H1 (cell line): ENCODE data around the gene RPS25. TPM values are rescaled to one million over a fixed set of nuclear protein-coding genes. Genes with fewer than 3 reads are reported as not detected.

Source experiments
- CTCF ChIA-PET: fragments of 300-600 bp; sonication (Branson Sonifier 250); formaldehyde crosslinking; loops from one replicate; lab custom pipeline; 2021; ENCODE audit not compliant: partially characterized antibody; lab: Charles Lee
- POLR2A ChIA-PET: fragments of 300-600 bp; sonication (Branson Sonifier 250); formaldehyde crosslinking; loops from one replicate; lab custom pipeline; 2021; ENCODE audit warnings: inconsistent platforms; ENCODE audit not compliant: partially characterized antibody; lab: Charles Lee
- DNase-seq, 2 experiments: peaks; one replicate each; pipeline versions ENCODE4 v3.0.0 to v3.0.0-alpha.2; 2010 to 2022; ENCODE audit warnings: low spot score in 2 of 2, low read depth in 1 of 2, mixed read lengths in 1 of 2
- FAIRE-seq: peaks from 2 replicates; lab custom pipeline; 2011; peaks lifted over from hg19 to GRCh38; lab: Jason Lieb, UNC
- H2AFZ ChIP-seq: 2 replicates; pipeline ENCODE4 v1.8.1; 2012; ENCODE audit warnings: low read length, inconsistent platforms
- H2AK5ac ChIP-seq: 2 replicates; pipeline ENCODE4 v1.6.1; 2013; ENCODE audit warnings: low read depth, low read length
- H2BK120ac ChIP-seq: replicated peaks from 2 replicates; pipeline ENCODE3; 2013; ENCODE audit warnings: low read depth, low read length, inconsistent platforms
- H2BK12ac ChIP-seq: 2 replicates; pipeline ENCODE4 v1.6.1; 2013; ENCODE audit warnings: low read depth, low read length
- H2BK15ac ChIP-seq: 2 replicates; pipeline ENCODE4 v1.6.1; 2013; ENCODE audit warnings: low read length
- H2BK20ac ChIP-seq: 2 replicates; pipeline ENCODE4 v1.6.1; 2013; ENCODE audit warnings: low read length
- H2BK5ac ChIP-seq: 2 replicates; pipeline ENCODE4 v1.6.1; 2013; ENCODE audit warnings: low read depth, low read length
- H3K14ac ChIP-seq: 2 replicates; pipeline ENCODE4 v1.6.1; 2013; ENCODE audit warnings: inconsistent platforms; ENCODE audit not compliant: insufficient read length
- H3K18ac ChIP-seq: 2 replicates; pipeline ENCODE4 v1.6.1; 2013; ENCODE audit warnings: low read length; ENCODE audit errors: extremely low read depth
- H3K23ac ChIP-seq: 2 replicates; pipeline ENCODE4 v1.6.1; 2013; ENCODE audit warnings: inconsistent platforms; ENCODE audit not compliant: insufficient read length
- H3K23me2 ChIP-seq: 2 replicates; pipeline ENCODE4 v1.6.1; 2013; ENCODE audit warnings: low read depth, low read length
- H3K27ac ChIP-seq: 2 replicates; pipeline ENCODE4 v1.6.1; 2011; ENCODE audit warnings: low read depth, low read length, inconsistent platforms
- H3K27me3 ChIP-seq, 4 experiments: replicated peaks in 1 of 4; 1 replicate in 1 of 4; 2 replicates in 3 of 4; pipeline versions ENCODE4 v1.6.1 to v1.8.1; 2011 to 2013; ENCODE audit warnings: low read length in 3 of 4, mild to moderate bottlenecking in 3 of 4, inconsistent platforms in 2 of 4, mixed read lengths in 2 of 4, moderate library complexity in 1 of 4; ENCODE audit not compliant: control insufficient read depth in 3 of 4, insufficient read depth in 3 of 4; ENCODE audit errors: extremely low read depth in 1 of 4
- H3K36me3 ChIP-seq, 4 experiments: 2 replicates each; pipeline versions ENCODE4 v1.6.1 to v1.8.1; 2011 to 2013; ENCODE audit warnings: mild to moderate bottlenecking in 4 of 4, low read length in 3 of 4, moderate library complexity in 2 of 4, control low read depth in 1 of 4, inconsistent platforms in 1 of 4; ENCODE audit not compliant: insufficient read depth in 4 of 4, control insufficient read depth in 2 of 4
- H3K4ac ChIP-seq: replicated peaks from 2 replicates; pipeline ENCODE3; 2013; ENCODE audit warnings: low read length, low read depth, mixed read lengths, inconsistent platforms; ENCODE audit not compliant: insufficient read length
- H3K4me1 ChIP-seq, 4 experiments: replicated peaks in 1 of 4; 1 replicate in 1 of 4; 2 replicates in 3 of 4; pipeline versions ENCODE4 v1.6.1 to v1.8.1; 2011 to 2013; ENCODE audit warnings: low read length in 3 of 4, inconsistent platforms in 2 of 4, mixed read lengths in 1 of 4; ENCODE audit not compliant: insufficient read depth in 4 of 4, control insufficient read depth in 3 of 4
- H3K4me2 ChIP-seq, 2 experiments: 2 replicates each; pipeline versions ENCODE4 v1.6.1 to v1.8.1; 2011 to 2013; ENCODE audit warnings: low read depth in 2 of 2, low read length in 2 of 2, control low read depth in 1 of 2, inconsistent platforms in 1 of 2, mild to moderate bottlenecking in 1 of 2; ENCODE audit not compliant: insufficient read depth in 1 of 2
- H3K4me3 ChIP-seq, 4 experiments: fragments of 200-600, 300-600 bp in 1 of 4; sonication (generic), shearing (Covaris generic), sonication (Bioruptor Twin) in 1 of 4; 2 replicates each; pipeline versions ENCODE4 v1.5.1 to v1.8.1; 2011 to 2016; ENCODE audit warnings: low read length in 4 of 4, low read depth in 3 of 4, control low read depth in 2 of 4, inconsistent platforms in 2 of 4, mild to moderate bottlenecking in 2 of 4, mixed read lengths in 1 of 4, moderate library complexity in 1 of 4; ENCODE audit not compliant: insufficient read depth in 2 of 4; ENCODE audit errors: extremely low read depth in 1 of 4
- H3K56ac ChIP-seq: replicated peaks from 2 replicates; pipeline ENCODE3; 2013; ENCODE audit warnings: low read depth, mild to moderate bottlenecking, mixed read lengths, low read length, inconsistent platforms; ENCODE audit not compliant: insufficient read length
- H3K79me1 ChIP-seq: 2 replicates; pipeline ENCODE4 v1.6.1; 2013; ENCODE audit warnings: low read depth, low read length, control low read depth
- H3K79me2 ChIP-seq, 2 experiments: 2 replicates each; pipeline versions ENCODE4 v1.6.1 to v1.8.1; 2012 to 2013; ENCODE audit warnings: low read length in 2 of 2, mild to moderate bottlenecking in 2 of 2, inconsistent platforms in 1 of 2; ENCODE audit not compliant: insufficient read depth in 2 of 2, control insufficient read depth in 1 of 2
- H3K9ac ChIP-seq, 4 experiments: replicated peaks in 1 of 4; 1 replicate in 1 of 4; 2 replicates in 3 of 4; pipeline versions ENCODE4 v1.6.1 to v1.8.1; 2011 to 2013; ENCODE audit warnings: low read depth in 3 of 4, low read length in 3 of 4, control low read depth in 2 of 4, mild to moderate bottlenecking in 2 of 4, moderate library complexity in 2 of 4, inconsistent platforms in 1 of 4; ENCODE audit errors: extremely low read depth in 1 of 4
- H3K9me3 ChIP-seq, 2 experiments: 2 replicates each; pipeline versions ENCODE4 v1.6.1 to v1.8.1; 2012 to 2013; ENCODE audit warnings: mild to moderate bottlenecking in 2 of 2, moderate library complexity in 2 of 2, control low read depth in 1 of 2, inconsistent platforms in 1 of 2, low read depth in 1 of 2, low read length in 1 of 2, mixed read lengths in 1 of 2; ENCODE audit not compliant: insufficient read depth in 2 of 2
- H4K20me1 ChIP-seq, 2 experiments: replicated peaks in 1 of 2; 2 replicates each; pipeline versions ENCODE3 to v1.8.1; 2011 to 2013; ENCODE audit warnings: inconsistent platforms in 2 of 2, low read length in 2 of 2, mild to moderate bottlenecking in 1 of 2; ENCODE audit not compliant: insufficient read depth in 2 of 2, control insufficient read depth in 1 of 2
- H4K5ac ChIP-seq: 2 replicates; pipeline ENCODE4 v1.6.1; 2013; ENCODE audit warnings: low read length, low read depth, mixed read lengths, inconsistent platforms; ENCODE audit not compliant: insufficient read length
- H4K8ac ChIP-seq: 2 replicates; pipeline ENCODE4 v1.8.0; 2013; ENCODE audit warnings: mild to moderate bottlenecking, moderate library complexity, low read length, inconsistent platforms; ENCODE audit not compliant: insufficient read depth; ENCODE audit errors: extremely low read depth
- H4K91ac ChIP-seq: replicated peaks from 2 replicates; pipeline ENCODE3; 2013; ENCODE audit warnings: low read length, mixed read lengths, inconsistent platforms; ENCODE audit not compliant: insufficient read length
- BRCA1 ChIP-seq: IDR thresholded peaks from 2 replicates; pipeline ENCODE4 v1.6.1; 2012; ENCODE audit warnings: low read depth, low read length, improper control_type of control experiment
- EP300 ChIP-seq, 2 experiments: IDR thresholded peaks; 1 replicate in 1 of 2; 2 replicates in 1 of 2; pipeline ENCODE4 v1.6.1; 2011 to 2012; ENCODE audit warnings: low read depth in 2 of 2, low read length in 2 of 2, mild to moderate bottlenecking in 2 of 2, borderline replicate concordance in 1 of 2, inconsistent platforms in 1 of 2, moderate library complexity in 1 of 2
- FOSL1 ChIP-seq: IDR thresholded peaks from 2 replicates; pipeline ENCODE4 v1.6.1; 2011; ENCODE audit warnings: mild to moderate bottlenecking, low read depth, low read length, moderate library complexity; ENCODE audit not compliant: insufficient read depth
- KDM4A ChIP-seq: IDR thresholded peaks from one replicate; pipeline ENCODE4 v1.7.1; 2012; ENCODE audit warnings: low read depth, mild to moderate bottlenecking, moderate library complexity, low read length, inconsistent platforms; ENCODE audit not compliant: severe bottlenecking
- MAX ChIP-seq: IDR thresholded peaks from 2 replicates; pipeline ENCODE4 v1.6.1; 2012; ENCODE audit warnings: inconsistent platforms
- PHF8 ChIP-seq: fragments of 200-600 bp; sonication (generic); conservative IDR thresholded peaks from 2 replicates; pipeline ENCODE4 v1.7.1; 2012; ENCODE audit warnings: low read depth, mild to moderate bottlenecking, inconsistent platforms, low read length, moderate library complexity
- POLR2A ChIP-seq, 2 experiments: IDR thresholded peaks; 1 replicate in 1 of 2; 2 replicates in 1 of 2; pipeline ENCODE4 v1.6.1; 2011; ENCODE audit warnings: low read depth in 2 of 2, low read length in 2 of 2, mild to moderate bottlenecking in 2 of 2; ENCODE audit errors: control extremely low read depth in 1 of 2
- POLR2AphosphoS5 ChIP-seq: IDR thresholded peaks from 2 replicates; pipeline ENCODE4 v1.6.1; 2011; ENCODE audit warnings: low read depth, low read length
- RAD21 ChIP-seq, 2 experiments: IDR thresholded peaks in 1 of 2; conservative IDR thresholded peaks in 1 of 2; 2 replicates each; pipeline ENCODE4 v1.6.1; 2011; ENCODE audit warnings: low read depth in 2 of 2, low read length in 2 of 2, improper control_type of control experiment in 1 of 2, inconsistent platforms in 1 of 2, mild to moderate bottlenecking in 1 of 2, moderate library complexity in 1 of 2
- SAP30 ChIP-seq: fragments of 300-600 bp; sonication (generic); IDR thresholded peaks from 2 replicates; pipeline ENCODE4 v1.7.1; 2012; ENCODE audit warnings: low read length, moderate library complexity, mild to moderate bottlenecking, inconsistent platforms; ENCODE audit not compliant: insufficient read depth, insufficient replicate concordance
- SP4 ChIP-seq: IDR thresholded peaks from 2 replicates; pipeline ENCODE4 v1.6.1; 2012; ENCODE audit warnings: low read length, inconsistent platforms
- SRF ChIP-seq: IDR thresholded peaks from 2 replicates; pipeline ENCODE4 v1.6.1; 2011; ENCODE audit warnings: mild to moderate bottlenecking, low read depth, low read length, moderate library complexity
- TAF7 ChIP-seq: optimal IDR thresholded peaks from 2 replicates; pipeline ENCODE3; 2011; ENCODE audit warnings: low read depth, mild to moderate bottlenecking, inconsistent platforms, low read length, moderate library complexity, borderline replicate concordance
- TEAD4 ChIP-seq: IDR thresholded peaks from 2 replicates; pipeline ENCODE4 v1.6.1; 2012; ENCODE audit warnings: low read depth, low read length, inconsistent platforms, mixed read lengths
- WGBS, 2 experiments: shearing (Covaris generic) in 1 of 2; methylation state at CpG; one replicate each; pipeline versions ENCODE4 v1.1.6 to v1.1.7; 2013 to 2015; ENCODE audit warnings: low lambda C conversion rate in 2 of 2, mixed read lengths in 2 of 2, inconsistent platforms in 1 of 2, low coverage in 1 of 2, missing lambda C conversion rate in 1 of 2; ENCODE audit not compliant: insufficient replicate concordance in 2 of 2, insufficient coverage in 1 of 2, insufficient read length in 1 of 2; ENCODE audit errors: extremely low coverage in 1 of 2, missing lambda C conversion rate in 1 of 2; 5-methylcytosine and 5-hydroxymethylcytosine counted together
- polyA plus RNA-seq, 7 experiments: library from polyadenylated mRNA; depleted of rRNA in 3 of 7; stranded (reverse) in 5 of 7; unstranded in 2 of 7; fragments of >200 nt in 5 of 7; fragments of 200-250 nt in 2 of 7; gene quantifications; 1 replicate in 5 of 7; 2 replicates in 1 of 7; 4 replicates in 1 of 7; pipeline versions ENCODE4 v1.2.1 to v1.2.3, GENCODE V29; 2011 to 2013; ENCODE audit warnings: missing spikeins in 2 of 7, mixed read lengths in 2 of 7
- total RNA-seq: library from RNA; stranded (reverse); fragmentation: NEBNext Ultra II Directional; extraction: Animal tissue kit (Norgen Biotek cat#: 25700); gene quantifications from 2 replicates; pipeline ENCODE4 v1.2.1, GENCODE V29; 2021

RPS25 gene
- total and polyA plus RNA-seq, 2 of the 8 experiments (the other 6 are each of a cell fraction or from before 2014, with no cell fraction given), result 1,525 to 1,643 TPM

GRCh38 chr11:119062779-119063178 is 44.6 kb upstream of the RPS25 start:
- Histone ChIP-seq H3K14ac (no peak overlapping the region), H3K4me1 (peaks cover 0 to 3% (median under 1%) of the 10 kb centered on the region in 4 experiments; a peak in 3 of 7 replicates), H3K56ac (no peak overlapping the region), H3K4me2 (no peak overlapping the region), H4K20me1 (no peaks in the 10 kb centered on the region), H3K79me1 (no peaks in the 10 kb centered on the region), H3K18ac (no peak overlapping the region), H4K8ac (no peak overlapping the region), H3K23ac (no peak overlapping the region), H2BK120ac (no peak overlapping the region), H4K5ac (no peak overlapping the region), H3K9ac (no peak overlapping the region), H3K4ac (no peak overlapping the region), H3K27me3 (no peaks in the 10 kb centered on the region), H2BK15ac (no peak overlapping the region), H3K23me2 (no peaks in the 10 kb centered on the region), H3K4me3 (no peak overlapping the region), H3K79me2 (peaks cover 0 to under 1% of the 10 kb centered on the region in 2 experiments; a peak in 1 of 4 replicates), H2AFZ (no peak overlapping the region), H2BK12ac (no peak overlapping the region), H2AK5ac (no peak overlapping the region), H4K91ac (no peak overlapping the region), H3K36me3 (no peaks in the 10 kb centered on the region), H2BK20ac (no peak overlapping the region), H2BK5ac (no peak overlapping the region), H3K9me3 (no peaks in the 10 kb centered on the region; a peak in 1 of 4 replicates), H3K27ac (no peak overlapping the region)
- no peak for FAIRE-seq
- WGBS, 2 experiments, result 91% methylated on average over 5 of the region's 5 CpGs; no CpG with 5 or more reads in 1 of the 2 experiments
- ChIA-PET CTCF (interaction anchor here (0.7 to 1.9 kb wide), 7 partner anchors 11 to 510 kb away, joined by 3 to 7 read pairs (median 3); partner anchors contain the start of gene MCAM), POLR2A (interaction anchor here (0.6 to 2.2 kb wide), 2 partner anchors 8 to 22 kb away, joined by 3 to 7 read pairs; partner anchors contain the start of gene HMBS)
- DNase-seq, result no peak
- TF ChIP-seq TAF7 (no peak), PHF8 (no peak), KDM4A (no peak), SRF (no peak), EP300 (IDR thresholded peaks at IDR 0.05; ENCODE audit: borderline replicate concordance in 1 of 2, low read depth in 2 of 2, low read length in 2 of 2) (no peak), BRCA1 (no peak), TEAD4 (no peak), POLR2AphosphoS5 (no peak), MAX (no peak), RAD21 (IDR thresholded peaks at IDR 0.05 in 1 of 2, conservative IDR thresholded peaks at IDR 0.05 in 1 of 2; ENCODE audit: low read depth in 2 of 2, low read length in 2 of 2) (no peak), POLR2A (IDR thresholded peaks at IDR 0.05; ENCODE audit: control extremely low read depth in 1 of 2, low read depth in 2 of 2, low read length in 2 of 2) (no peak), FOSL1 (no peak), SP4 (no peak), SAP30 (no peak)
